ENCODE measurements around the gene DUSP5.

Gene DUSP5

GRCh38 chr10:110501142-110501937 lies 3.6 kb downstream of the DUSP5 start:
- DNase-seq: peak; percentile 92

DNA sequence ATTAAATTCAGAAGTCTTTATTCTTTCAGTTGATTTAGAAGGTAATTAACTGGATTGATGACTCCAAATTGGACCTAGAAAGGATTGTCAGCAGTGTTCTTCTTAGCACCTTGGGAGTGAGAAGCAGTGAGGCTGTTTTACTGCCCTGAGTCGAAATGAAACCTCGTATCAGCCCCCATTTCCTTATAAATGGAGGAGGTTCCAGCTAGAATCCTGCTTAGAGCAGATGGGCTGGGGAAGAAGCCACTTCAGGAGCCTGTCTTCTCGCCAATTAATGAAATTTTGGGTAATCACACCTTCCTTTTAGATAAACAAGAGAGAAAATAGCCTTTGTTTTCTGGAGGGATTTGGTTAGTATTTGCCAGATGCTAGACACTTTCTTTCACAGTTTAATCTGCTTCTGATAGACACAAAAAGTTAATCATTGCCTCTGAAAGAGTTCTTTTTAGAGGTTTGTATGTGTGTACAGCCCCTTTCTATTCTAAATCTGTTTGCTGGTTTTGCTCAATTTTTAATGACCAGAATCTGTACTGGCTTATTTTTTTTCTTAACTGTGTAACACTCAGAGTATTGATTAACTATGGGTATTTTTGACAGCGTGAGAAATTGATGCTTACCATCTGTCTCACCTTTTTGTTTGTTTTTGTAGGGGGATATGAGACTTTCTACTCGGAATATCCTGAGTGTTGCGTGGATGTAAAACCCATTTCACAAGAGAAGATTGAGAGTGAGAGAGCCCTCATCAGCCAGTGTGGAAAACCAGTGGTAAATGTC lies 4.6 kb downstream of the DUSP5 start:
- DNase-seq: peak; percentile 50

- peak; percentile 75 for DNase-seq
Measured at GRCh38 chr10:110502851-110503301, 5.2 kb downstream of the DUSP5 start.

GRCh38 chr10:110503528-110504110 lies 5.9 kb downstream of the DUSP5 start:
- DNase-seq: no peak

- peak; percentile 91 for DNase-seq
Measured at GRCh38 chr10:110504111-110504735, 6.5 kb downstream of the DUSP5 start.

GRCh38 chr10:110505130-110505770 lies 7.5 kb downstream of the DUSP5 start:
- DNase-seq: no peak

GRCh38 chr10:110506448-110506847 lies 8.7 kb downstream of the DUSP5 start:
- no peak for DNase-seq

GRCh38 chr10:110507346-110507745 lies 9.6 kb downstream of the DUSP5 start:
- no peak for DNase-seq

DNA sequence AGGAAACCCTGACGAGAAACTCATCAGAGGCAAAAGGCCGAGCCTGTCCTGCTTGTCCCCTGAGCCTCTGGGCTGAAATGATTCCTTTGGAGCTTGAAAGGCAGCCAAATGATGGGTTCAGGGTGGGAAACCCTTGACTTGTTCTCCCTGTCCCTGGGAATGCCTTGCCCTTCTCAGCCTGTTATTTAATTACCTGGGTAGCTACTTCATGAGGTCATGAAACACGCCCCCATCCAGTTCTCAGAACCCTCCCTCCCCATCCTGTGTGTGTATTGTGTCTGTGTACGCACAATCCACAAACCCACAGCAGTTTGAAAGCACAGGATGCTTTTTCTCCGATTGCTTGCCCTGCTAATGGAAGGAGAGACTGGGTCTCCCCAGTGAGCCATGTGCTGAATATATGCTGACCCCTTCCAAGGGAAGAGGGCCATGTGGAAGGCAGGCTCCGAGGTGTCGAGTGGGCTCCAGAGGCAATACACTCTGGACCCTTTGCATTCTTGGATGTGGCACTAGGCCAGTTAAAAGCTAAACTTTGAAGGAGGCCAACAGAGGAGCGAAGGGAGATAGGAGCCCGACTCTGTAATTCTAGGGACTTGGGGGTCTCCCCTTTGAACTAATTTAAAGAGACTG lies 10.6 kb downstream of the DUSP5 start:
- DNase-seq: no peak

DNA sequence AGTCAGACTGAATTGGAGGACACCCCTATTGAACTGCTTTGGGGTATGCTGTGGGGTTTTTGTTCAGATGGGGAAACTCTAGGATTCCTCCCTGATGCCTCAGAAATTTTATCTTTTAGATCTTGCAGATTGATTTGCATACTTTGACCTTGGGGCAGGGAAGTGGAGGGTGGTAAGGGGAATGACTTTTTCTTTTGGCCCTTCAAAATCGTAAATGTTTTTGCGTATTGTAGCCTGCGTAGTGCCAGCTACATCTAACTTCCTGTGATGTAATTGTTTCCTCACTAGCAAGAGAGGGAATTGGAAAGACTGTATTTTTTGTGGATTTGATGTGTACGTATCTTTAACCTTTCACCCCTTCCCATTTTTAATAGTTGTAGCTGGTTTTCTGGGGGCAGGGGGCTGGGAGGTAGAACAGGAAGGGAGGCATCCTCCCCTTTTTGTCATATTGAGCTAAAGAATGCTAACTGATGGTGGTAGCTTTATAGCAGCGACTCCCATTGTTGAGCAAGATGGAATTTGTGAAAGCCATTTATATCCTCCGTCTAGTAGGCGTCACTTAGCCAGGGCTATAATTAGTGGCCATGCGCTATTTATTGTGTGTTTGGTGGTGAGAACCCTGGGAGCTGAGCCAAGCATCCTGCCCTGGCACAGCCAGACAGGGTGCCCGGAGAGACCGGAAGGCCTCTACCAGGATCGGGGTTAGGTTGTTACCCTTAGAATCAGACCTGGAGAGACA lies 11.3 kb downstream of the DUSP5 start:
- no peak for DNase-seq

- no peak for DNase-seq
Measured at GRCh38 chr10:110509560-110509959, 11.9 kb downstream of the DUSP5 start.

DNA sequence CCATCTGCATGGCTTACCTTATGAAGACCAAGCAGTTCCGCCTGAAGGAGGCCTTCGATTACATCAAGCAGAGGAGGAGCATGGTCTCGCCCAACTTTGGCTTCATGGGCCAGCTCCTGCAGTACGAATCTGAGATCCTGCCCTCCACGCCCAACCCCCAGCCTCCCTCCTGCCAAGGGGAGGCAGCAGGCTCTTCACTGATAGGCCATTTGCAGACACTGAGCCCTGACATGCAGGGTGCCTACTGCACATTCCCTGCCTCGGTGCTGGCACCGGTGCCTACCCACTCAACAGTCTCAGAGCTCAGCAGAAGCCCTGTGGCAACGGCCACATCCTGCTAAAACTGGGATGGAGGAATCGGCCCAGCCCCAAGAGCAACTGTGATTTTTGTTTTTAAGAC lies 12.4 kb downstream of the DUSP5 start:
- DNase-seq: no peak

DNA sequence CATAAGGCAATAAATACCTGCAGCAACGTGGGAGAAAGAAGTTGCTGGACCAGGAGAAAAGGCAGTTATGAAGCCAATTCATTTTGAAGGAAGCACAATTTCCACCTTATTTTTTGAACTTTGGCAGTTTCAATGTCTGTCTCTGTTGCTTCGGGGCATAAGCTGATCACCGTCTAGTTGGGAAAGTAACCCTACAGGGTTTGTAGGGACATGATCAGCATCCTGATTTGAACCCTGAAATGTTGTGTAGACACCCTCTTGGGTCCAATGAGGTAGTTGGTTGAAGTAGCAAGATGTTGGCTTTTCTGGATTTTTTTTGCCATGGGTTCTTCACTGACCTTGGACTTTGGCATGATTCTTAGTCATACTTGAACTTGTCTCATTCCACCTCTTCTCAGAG lies 13.0 kb downstream of the DUSP5 start:
- DNase-seq: no peak

GRCh38 chr10:110511734-110512449 lies 14.2 kb downstream of the DUSP5 start:
- DNase-seq: no peak

GRCh38 chr10:110512461-110513187 lies 14.9 kb downstream of the DUSP5 start:
- DNase-seq: peak; percentile 60

DNA sequence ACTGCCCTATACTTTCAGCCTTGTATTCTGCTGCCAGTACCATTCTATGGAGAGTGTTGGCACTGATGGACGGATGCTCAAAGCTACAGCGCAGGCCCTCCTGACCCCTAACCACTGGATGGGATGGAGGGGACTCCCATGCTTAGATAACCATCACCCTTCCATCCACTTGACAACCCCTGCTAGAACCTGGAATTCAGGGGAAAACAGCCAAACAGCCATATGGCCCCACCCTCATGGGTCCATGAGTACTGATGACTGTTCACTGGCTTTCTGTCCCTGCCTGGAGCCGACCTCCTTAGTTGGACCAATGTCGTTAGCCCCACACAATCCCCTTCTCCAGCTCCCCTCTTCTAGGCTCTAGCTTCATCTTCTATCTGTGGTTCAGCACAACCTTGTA lies 16.2 kb downstream of the DUSP5 start:
- DNase-seq: no peak

DNA sequence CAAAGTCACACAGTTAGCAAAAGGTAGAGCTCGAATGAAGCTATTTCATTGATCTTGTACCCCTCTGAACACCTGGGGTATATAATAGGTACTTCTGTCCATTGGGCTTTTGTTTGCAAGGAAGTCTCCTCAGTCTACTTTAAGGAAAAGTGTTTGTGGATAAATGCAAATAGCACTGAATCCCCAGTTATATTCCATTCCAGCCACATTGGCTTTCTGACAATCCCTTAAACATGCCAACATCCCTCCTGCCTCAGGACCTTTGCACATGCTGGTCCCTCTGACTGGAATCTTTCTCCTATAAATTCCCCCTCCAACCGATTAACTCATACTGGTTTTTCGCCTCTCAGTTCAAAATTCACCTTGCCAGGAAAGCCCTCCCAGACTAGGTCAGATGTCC lies 17.1 kb downstream of the DUSP5 start:
- no peak for DNase-seq

DNA sequence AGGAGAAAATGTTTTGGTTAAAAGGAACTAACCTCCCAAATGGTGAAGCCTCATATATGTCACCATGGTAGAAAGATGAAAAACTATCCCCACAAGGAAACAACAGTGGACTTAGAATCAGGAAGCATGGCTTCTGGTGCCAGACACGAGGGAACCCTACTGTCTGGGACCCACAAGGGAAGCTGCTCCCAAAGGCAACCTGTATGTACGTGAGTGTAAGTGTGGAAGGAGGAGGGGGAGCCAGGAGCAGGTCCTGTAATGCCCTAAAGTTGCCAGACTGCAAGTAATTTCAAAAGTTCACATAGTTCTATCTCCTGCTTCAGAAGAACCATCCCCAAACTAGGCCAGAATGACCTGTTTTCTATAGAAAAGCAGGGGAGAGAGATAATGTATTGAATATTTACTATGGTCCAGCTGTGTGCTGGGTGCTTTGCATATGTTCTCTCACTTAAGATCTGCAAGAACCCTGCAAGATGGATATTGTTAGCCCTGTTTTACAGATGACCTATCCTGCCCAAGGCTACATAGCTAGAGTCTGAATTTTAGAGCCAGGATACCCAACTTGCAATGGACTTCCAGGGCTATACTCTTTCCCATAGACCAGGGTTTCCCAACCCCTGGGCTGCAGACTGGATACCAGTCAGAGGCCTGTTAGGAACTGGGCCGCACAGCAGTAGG lies 19.2 kb downstream of the DUSP5 start:
- DNase-seq: no peak

DNA sequence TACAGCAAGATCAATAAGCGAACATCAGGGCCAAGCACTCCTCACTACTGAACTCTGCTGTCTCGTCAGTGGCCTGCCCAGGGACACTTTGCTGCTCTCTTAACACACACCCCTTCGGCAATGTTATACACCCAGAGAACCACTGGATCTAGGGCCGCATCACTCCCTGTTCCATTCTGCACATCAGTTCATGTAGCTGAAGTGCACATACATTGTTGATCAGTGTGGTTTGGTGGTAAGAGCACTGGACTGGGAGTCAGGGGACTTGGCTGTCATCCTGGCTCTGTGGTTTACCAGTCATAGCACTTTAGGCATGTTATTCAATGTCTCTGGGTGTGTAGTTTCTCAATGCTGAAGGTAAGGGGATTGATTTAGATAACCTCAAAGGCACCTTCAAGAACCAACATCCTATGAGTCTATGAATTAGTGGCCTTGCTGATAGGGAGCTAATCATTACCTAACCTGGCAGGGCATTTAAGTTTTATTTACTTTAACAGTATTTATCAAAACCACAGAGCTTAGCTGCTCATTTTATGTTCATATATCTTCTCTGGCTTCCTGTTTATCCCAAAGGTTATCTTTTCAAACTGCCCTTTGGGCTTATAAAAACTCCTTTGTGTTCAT lies 24.8 kb downstream of the DUSP5 start:
- peak; percentile 59 for DNase-seq

Measured in activated CD4-positive, alpha-beta T cell treated with anti-CD3 and anti-CD28 coated beads, Interleukin-2, amount 50 U/mL, for 16 hours (primary cell).